Measurements from ENCODE around the gene KDM1B.

Gene KDM1B

GRCh38 chr6:18264219-18264922 is 109.1 kb downstream of the KDM1B start, which contains the start of gene DEK:
DEK (minus strand) TSS chr6:18264530; CDS start chr6:18263987, 543 bp downstream.
- peak; percentile 63 to 85 (median 77) for DNase-seq

DNA sequence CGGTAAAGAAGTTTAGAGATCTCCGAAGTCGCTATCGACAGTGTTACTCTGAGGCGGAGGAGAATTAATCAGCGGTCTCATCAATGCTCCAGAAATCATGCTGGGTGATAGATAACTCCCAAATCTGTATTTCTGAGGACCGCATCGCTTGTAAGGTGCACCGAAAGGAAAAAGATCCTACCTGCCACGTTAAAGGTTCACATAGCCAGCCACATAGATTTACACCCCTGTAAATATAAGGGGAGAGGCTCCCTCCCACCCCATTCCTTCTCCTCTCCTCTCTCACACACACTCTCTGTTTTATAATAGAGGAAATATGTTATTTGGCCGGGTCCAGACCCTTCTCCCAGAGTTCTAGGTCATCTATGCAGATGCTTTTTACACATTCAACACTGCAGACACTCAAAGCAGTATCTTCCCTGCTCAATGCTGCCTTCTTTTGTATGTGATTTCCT is 109.7 kb downstream of the KDM1B start:
- DNase-seq: no peak

- DNase-seq: no peak
Observed at GRCh38 chr6:18265787-18266522, 110.7 kb downstream of the KDM1B start.

- no peak for DNase-seq
Observed at GRCh38 chr6:18266523-18266912, 111.3 kb downstream of the KDM1B start.

- DNase-seq: no peak
Observed at GRCh38 chr6:18268066-18268465, 112.8 kb downstream of the KDM1B start.

DNA sequence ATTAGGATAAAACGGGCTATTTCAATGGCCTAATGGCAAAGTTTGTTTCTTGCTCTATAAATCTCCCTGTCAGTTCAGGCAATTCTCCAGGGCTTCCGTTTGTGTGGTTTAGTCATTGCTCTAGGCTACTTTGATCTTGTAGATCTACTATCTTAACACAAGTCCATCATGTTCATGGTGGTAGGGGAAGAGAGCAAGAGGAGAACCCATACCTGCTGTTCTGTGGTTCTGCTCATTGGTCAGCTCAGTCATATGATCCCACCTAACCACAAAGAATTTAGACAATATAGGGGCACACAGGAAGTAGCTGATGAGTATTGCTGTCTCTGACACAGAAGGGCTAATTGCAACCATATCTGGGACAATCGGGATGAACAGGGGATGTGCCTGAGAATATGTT is 114.0 kb downstream of the KDM1B start:
- DNase-seq: peak in 1 of 5 experiments; percentile 60

- DNase-seq: no peak
Observed at GRCh38 chr6:18269717-18270116, 114.5 kb downstream of the KDM1B start.

DNA sequence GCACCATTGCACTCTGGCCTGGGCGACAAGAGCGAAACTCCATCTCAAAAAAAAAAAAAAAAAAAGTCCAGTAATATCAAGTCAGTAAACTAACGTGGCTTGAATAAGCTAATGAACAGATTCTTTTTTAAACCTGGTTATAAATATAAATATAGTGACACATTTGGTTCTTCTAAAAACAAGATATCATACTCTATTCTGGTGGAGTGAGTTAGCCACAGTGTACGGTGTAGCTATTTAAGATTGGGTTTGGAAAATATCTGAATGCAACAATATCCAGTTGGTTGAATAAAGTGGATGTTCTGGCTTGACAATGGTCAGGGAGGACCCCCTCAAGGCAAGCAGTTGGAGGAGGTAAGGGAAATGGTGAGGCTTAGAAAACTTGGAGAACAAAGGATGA is 115.0 kb downstream of the KDM1B start:
- DNase-seq: no peak

Data from T-helper 2 cell (primary cell).